Stomach (tissue), 9 donors: Measurements from ENCODE around the gene OR5T1. TPM values are rescaled to one million over a fixed set of nuclear protein-coding genes. Genes with fewer than 3 reads are reported as not detected.

Source experiments
- DNase-seq, 2 donors: peaks; one replicate each; pipeline versions ENCODE4 v3.0.0 to v3.0.0-alpha.2; 2013 to 2019
- H3K27ac ChIP-seq, 5 donors: fragments of 200-600 bp in 4 of 5; sonication (generic) in 4 of 5; one replicate each; pipeline ENCODE4 v1.5.1; 2013 to 2019; ENCODE audit warnings: mild to moderate bottlenecking in 1 of 5, moderate library complexity in 1 of 5
- H3K27me3 ChIP-seq, 3 donors: fragments of 200-600 bp; sonication (generic); one replicate each; pipeline ENCODE4 v1.5.1; 2017 to 2019; ENCODE audit warnings: mixed run types in 1 of 3
- H3K36me3 ChIP-seq, 4 donors: fragments of 200-600 bp; sonication (generic); 1 replicate in 3 of 4; 2 replicates in 1 of 4; pipeline ENCODE4 v1.5.1; 2016 to 2019
- H3K4me1 ChIP-seq, 4 donors: fragments of 200-600 bp; sonication (generic); one replicate each; pipeline ENCODE4 v1.5.1; 2016 to 2019
- H3K4me3 ChIP-seq, 4 donors: fragments of 200-600 bp; sonication (generic) in 3 of 4; one replicate each; pipeline ENCODE4 v1.5.1; 2016 to 2019; ENCODE audit warnings: mild to moderate bottlenecking in 1 of 4
- H3K9me3 ChIP-seq, 4 donors: fragments of 200-600 bp; sonication (generic); one replicate each; pipeline ENCODE4 v1.5.1; 2016 to 2019
- CTCF ChIP-seq, 7 experiments: fragments of 450-650 bp in 4 of 7; fragments of 200-600 bp in 3 of 7; sonication (generic) in 3 of 7; IDR thresholded peaks; one replicate each; pipeline ENCODE4 v1.5.1; 2016 to 2019; ENCODE audit warnings: antibody characterized with exemption in 7 of 7, control low read depth in 2 of 7, mild to moderate bottlenecking in 1 of 7
- EP300 ChIP-seq: sonication (generic); formaldehyde crosslinking; IDR thresholded peaks from one replicate; pipeline ENCODE4 v1.6.1; 2017; ENCODE audit warnings: antibody characterized with exemption
- POLR2A ChIP-seq, 4 donors: fragments of 450-650 bp; IDR thresholded peaks; one replicate each; pipeline ENCODE4 v1.6.1; 2016; ENCODE audit warnings: antibody characterized with exemption in 4 of 4, control low read depth in 2 of 4, mild to moderate bottlenecking in 1 of 4, moderate library complexity in 1 of 4
- POLR2AphosphoS5 ChIP-seq, 3 donors: sonication (generic); formaldehyde crosslinking; IDR thresholded peaks; one replicate each; pipeline ENCODE4 v1.6.1; 2016; ENCODE audit warnings: antibody characterized with exemption in 3 of 3
- WGBS, 5 donors: extraction: QIAGEN DNeasy Blood & Tissue Kit in 3 of 5; methylation state at CpG; one replicate each; pipeline versions ENCODE4 v1.1.5 to v1.1.7; 2013 to 2018; 5-methylcytosine and 5-hydroxymethylcytosine counted together
- intact Hi-C: fragments of 100-400 bp; cut with DNase I; formaldehyde crosslinking; loops from one replicate; pipeline ENCODE4 v1.15.1; 2023; ENCODE audit warnings: low total_unique reads
- polyA plus RNA-seq, 3 donors: library from polyadenylated mRNA; stranded (reverse); fragments of 200-250 nt; gene quantifications; one replicate each; pipeline ENCODE4 v1.2.3, GENCODE V29; 2013
- total RNA-seq, 5 donors: library from RNA; depleted of rRNA; stranded (reverse); fragments of >200 nt; gene quantifications; one replicate each; pipeline versions ENCODE4 v1.1.0 to v1.2.3, GENCODE V29; 2014 to 2016
- donor health status: healthy with polysubstance abuse.
- donor health status: Bipolar disorder and iron deficiency.
- donor health status: healthy.

The OR5T1 gene
- total and polyA plus RNA-seq, 8 donors = not detected

GRCh38 chr11:56292154-56292553 lies 18.2 kb downstream of the OR5T1 start, which contains the start of gene OR8H1:
TSS of gene OR8H1 (minus strand) at chr11:56292254. CDS start at chr11:56291062, 1,192 bp downstream.
- intact Hi-C loops = no loop called here
- no peak for TF ChIP-seq EP300
- TF ChIP-seq CTCF (IDR thresholded peaks at IDR 0.05) = no peak
- no peak within 1 kb of the TSS for H3K4me3 ChIP-seq
- no peaks in the 10 kb centered on the region for H3K4me1 ChIP-seq
- no peaks in the 10 kb centered on the region for H3K27me3 ChIP-seq
- no peaks in the 10 kb centered on the region for H3K36me3 ChIP-seq
- no peak for DNase-seq
- H3K9me3 ChIP-seq = peaks cover 0 to 7% (median 0%) of the 10 kb centered on the region in 4 donors
- 53 to 66% (median 61%) methylated on average over 2 of the region's 2 CpGs for WGBS, 5 donors
- H3K27ac ChIP-seq = no peak within 1 kb of the TSS

GRCh38 chr11:56296898-56297297 lies 22.9 kb downstream of the OR5T1 start:
- 81 to 90% (median 85%) methylated on average over 4 of the region's 4 CpGs for WGBS, 5 donors
- no peaks in the 10 kb centered on the region for H3K9me3 ChIP-seq
- H3K36me3 ChIP-seq = no peaks in the 10 kb centered on the region
- H3K4me1 ChIP-seq = no peaks in the 10 kb centered on the region
- TF ChIP-seq POLR2A (IDR thresholded peaks at IDR 0.05) = no peak
- no peak overlapping the region for H3K4me3 ChIP-seq
- DNase-seq = no peak
- H3K27ac ChIP-seq = no peak overlapping the region
- no peaks in the 10 kb centered on the region for H3K27me3 ChIP-seq
- intact Hi-C loops = no loop called here

DNA sequence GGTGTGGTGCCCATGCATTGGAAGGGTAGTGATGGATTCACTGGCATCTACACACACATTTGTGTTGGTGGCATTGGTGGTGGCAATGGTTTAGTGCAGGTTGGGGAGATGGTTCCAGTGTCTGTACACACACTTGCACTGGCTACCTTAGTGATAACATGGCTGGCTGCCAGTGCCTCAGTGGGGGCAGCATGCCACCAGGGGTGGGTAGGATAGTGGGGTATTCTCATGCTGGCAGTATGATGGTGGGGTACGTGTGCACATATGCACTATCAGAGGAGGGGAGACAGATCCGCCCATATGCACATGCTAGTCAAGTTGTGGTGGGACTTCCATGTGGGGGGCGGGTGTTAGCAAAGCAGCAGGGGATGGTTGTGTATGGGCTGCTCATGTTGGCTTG lies 33.9 kb downstream of the OR5T1 start:
- no peak overlapping the region for H3K4me3 ChIP-seq
- no peak for DNase-seq
- WGBS, 5 donors = 73 to 100% (median 89%) methylated on average over 2 to 3 of the region's 3 CpGs
- H3K9me3 ChIP-seq = peaks cover 0 to 54% (median 18%) of the 10 kb centered on the region in 4 donors
- TF ChIP-seq CTCF (IDR thresholded peaks at IDR 0.05) (no peak), EP300 (no peak), POLR2A (IDR thresholded peaks at IDR 0.05) (no peak), POLR2AphosphoS5 (IDR thresholded peaks at IDR 0.05) (no peak)
- no peaks in the 10 kb centered on the region for H3K36me3 ChIP-seq
- H3K27me3 ChIP-seq = no peaks in the 10 kb centered on the region
- H3K27ac ChIP-seq = no peak overlapping the region
- intact Hi-C loops = no loop called here
- H3K4me1 ChIP-seq = no peaks in the 10 kb centered on the region

- Histone ChIP-seq H3K36me3 (no peaks in the 10 kb centered on the region), H3K9me3 (peaks cover 0 to 24% (median 0%) of the 10 kb centered on the region in 4 donors), H3K4me1 (no peaks in the 10 kb centered on the region), H3K27ac (no peak within 1 kb of the TSS), H3K27me3 (no peaks in the 10 kb centered on the region), H3K4me3 (no peak within 1 kb of the TSS)
- DNase-seq = no peak
- intact Hi-C loops = no loop called here
- TF ChIP-seq POLR2AphosphoS5 (IDR thresholded peaks at IDR 0.05) (no peak), POLR2A (IDR thresholded peaks at IDR 0.05) (no peak), EP300 (no peak), CTCF (IDR thresholded peaks at IDR 0.05) (no peak)
Observed at GRCh38 chr11:56314844-56315243, 40.9 kb downstream of the OR5T1 start, which contains the start of gene OR8K3. TSS of gene OR8K3 (plus strand) at chr11:56315144. CDS start at chr11:56318307, 3,163 bp downstream.

Other genes with a start within 250 kb of the OR5T1 start
- gene OR5AS1, start 246.5 kb upstream of the OR5T1 start, total RNA-seq = not detected
- gene OR5AS1, start 246.5 kb upstream of the OR5T1 start, polyA plus RNA-seq = not detected
- not detected for gene OR8I2, start 180.8 kb upstream of the OR5T1 start, total RNA-seq
- gene OR8I2, start 180.8 kb upstream of the OR5T1 start, polyA plus RNA-seq = not detected
- not detected for gene OR8H2, start 170.5 kb upstream of the OR5T1 start, total RNA-seq
- gene OR8H2, start 170.5 kb upstream of the OR5T1 start, polyA plus RNA-seq = not detected
- not detected for gene OR8H3, start 151.8 kb upstream of the OR5T1 start, total RNA-seq
- gene OR8H3, start 151.8 kb upstream of the OR5T1 start, polyA plus RNA-seq = not detected
- not detected for gene OR8J3, start 134.0 kb upstream of the OR5T1 start, total RNA-seq
- not detected for gene OR8J3, start 134.0 kb upstream of the OR5T1 start, polyA plus RNA-seq
- gene OR8K5, start 113.8 kb upstream of the OR5T1 start, total RNA-seq = not detected
- gene OR8K5, start 113.8 kb upstream of the OR5T1 start, polyA plus RNA-seq = not detected
- gene OR5J2, start 97.5 kb upstream of the OR5T1 start, total RNA-seq = not detected
- not detected for gene OR5J2, start 97.5 kb upstream of the OR5T1 start, polyA plus RNA-seq
- gene OR5T2, start 39.9 kb upstream of the OR5T1 start, total RNA-seq = not detected
- not detected for gene OR5T2, start 39.9 kb upstream of the OR5T1 start, polyA plus RNA-seq
- gene OR5T3, start 21.9 kb upstream of the OR5T1 start, total RNA-seq = not detected
- not detected for gene OR5T3, start 21.9 kb upstream of the OR5T1 start, polyA plus RNA-seq
- not detected for gene OR8H1, start 18.1 kb downstream of the OR5T1 start, total RNA-seq
- gene OR8H1, start 18.1 kb downstream of the OR5T1 start, polyA plus RNA-seq = not detected
- gene OR8K3, start 41.0 kb downstream of the OR5T1 start, total RNA-seq = not detected
- gene OR8K3, start 41.0 kb downstream of the OR5T1 start, polyA plus RNA-seq = not detected
- gene OR8K1, start 71.9 kb downstream of the OR5T1 start, total RNA-seq = not detected
- gene OR8K1, start 71.9 kb downstream of the OR5T1 start, polyA plus RNA-seq = not detected
- gene OR8J1, start 80.1 kb downstream of the OR5T1 start, total RNA-seq = not detected
- not detected for gene OR8J1, start 80.1 kb downstream of the OR5T1 start, polyA plus RNA-seq
- not detected for gene OR8U1, start 101.5 kb downstream of the OR5T1 start, total RNA-seq
- gene OR8U1, start 101.5 kb downstream of the OR5T1 start, polyA plus RNA-seq = not detected
- not detected for gene OR5AL1, start 138.5 kb downstream of the OR5T1 start, total RNA-seq
- not detected for gene OR5AL1, start 138.5 kb downstream of the OR5T1 start, polyA plus RNA-seq
- not detected for gene OR5M3, start 199.2 kb downstream of the OR5T1 start, total RNA-seq
- not detected for gene OR5M3, start 199.2 kb downstream of the OR5T1 start, polyA plus RNA-seq
- gene OR5M8, start 217.2 kb downstream of the OR5T1 start, total RNA-seq = not detected
- not detected for gene OR5M8, start 217.2 kb downstream of the OR5T1 start, polyA plus RNA-seq